Measurements from ENCODE around the gene OTOP2. TPM values are rescaled to one million over a fixed set of nuclear protein-coding genes. Genes with fewer than 3 reads are reported as not detected.

OTOP2 gene
- total and polyA plus RNA-seq, 5 donors from 2014 or later, result not detected

GRCh38 chr17:74919440-74920305 lies 4.4 kb upstream of the OTOP2 start:
- Mint-ChIP-seq H3K4me1 (peaks cover 0 to 16% (median 0%) of the 10 kb centered on the region in 4 donors), H3K27me3 (peaks cover 42% of the 10 kb centered on the region), H3K9me3 (peaks cover 0 to 1% (median 0%) of the 10 kb centered on the region in 7 donors), H3K36me3 (no peaks in the 10 kb centered on the region), H3K27ac (no peak overlapping the region), H3K4me3 (no peak overlapping the region)
- peaks cover 2% of the 10 kb centered on the region for H3K27me3 ChIP-seq (ENCODE audit: control insufficient read depth, insufficient read depth, low read length)
- H3K4me1 ChIP-seq (ENCODE audit: control insufficient read depth, insufficient read depth, low read length, poor library complexity, severe bottlenecking), result peaks cover 19% of the 10 kb centered on the region
- H3K36me3 ChIP-seq (ENCODE audit: control insufficient read depth, insufficient read depth, low read length), result no peaks in the 10 kb centered on the region
- no peak for ATAC-seq (ENCODE audit: low read depth in 2 of 2)
- H3K27ac ChIP-seq (ENCODE audit: insufficient read depth, low read length, poor library complexity, severe bottlenecking), result no peak overlapping the region
- no peaks in the 10 kb centered on the region for H3K9me3 ChIP-seq (ENCODE audit: control insufficient read depth in 2 of 2, low read length in 2 of 2)
- H3K4me3 ChIP-seq (ENCODE audit: low read depth, low read length), result no peak overlapping the region
- peak in 1 of 3 donors; percentile 14 for DNase-seq

GRCh38 chr17:74920306-74920620 lies 3.8 kb upstream of the OTOP2 start:
- no peaks in the 10 kb centered on the region for H3K36me3 Mint-ChIP-seq
- peaks cover 2% of the 10 kb centered on the region for H3K27me3 ChIP-seq (ENCODE audit: control insufficient read depth, insufficient read depth, low read length)
- H3K9me3 Mint-ChIP-seq, result peaks cover 0 to 1% (median 0%) of the 10 kb centered on the region in 7 donors
- peaks cover 0 to 22% (median 0%) of the 10 kb centered on the region in 4 donors for H3K4me1 Mint-ChIP-seq
- H3K27me3 Mint-ChIP-seq, result peaks cover 47% of the 10 kb centered on the region
- H3K4me3 ChIP-seq (ENCODE audit: low read depth, low read length), result no peak overlapping the region
- DNase-seq (no peak), ATAC-seq (ENCODE audit: low read depth in 2 of 2) (no peak)
- no peak overlapping the region for H3K4me3 Mint-ChIP-seq
- H3K27ac Mint-ChIP-seq, result no peak overlapping the region
- no peak overlapping the region for H3K27ac ChIP-seq (ENCODE audit: insufficient read depth, low read length, poor library complexity, severe bottlenecking)
- H3K9me3 ChIP-seq (ENCODE audit: control insufficient read depth in 2 of 2, low read length in 2 of 2), result no peaks in the 10 kb centered on the region
- H3K4me1 ChIP-seq (ENCODE audit: control insufficient read depth, insufficient read depth, low read length, poor library complexity, severe bottlenecking), result peaks cover 19% of the 10 kb centered on the region
- no peaks in the 10 kb centered on the region for H3K36me3 ChIP-seq (ENCODE audit: control insufficient read depth, insufficient read depth, low read length)

GRCh38 chr17:74920642-74921025 lies 3.4 kb upstream of the OTOP2 start:
- Histone ChIP-seq H3K36me3 (ENCODE audit: control insufficient read depth, insufficient read depth, low read length) (no peaks in the 10 kb centered on the region), H3K4me3 (ENCODE audit: low read depth, low read length) (no peak overlapping the region), H3K4me1 (ENCODE audit: control insufficient read depth, insufficient read depth, low read length, poor library complexity, severe bottlenecking) (peaks cover 19% of the 10 kb centered on the region), H3K9me3 (ENCODE audit: control insufficient read depth in 2 of 2, low read length in 2 of 2) (no peaks in the 10 kb centered on the region), H3K27me3 (ENCODE audit: control insufficient read depth, insufficient read depth, low read length) (peaks cover 3% of the 10 kb centered on the region), H3K27ac (ENCODE audit: insufficient read depth, low read length, poor library complexity, severe bottlenecking) (no peak overlapping the region)
- Mint-ChIP-seq H3K27me3 (peaks cover 51% of the 10 kb centered on the region), H3K27ac (no peak overlapping the region), H3K9me3 (peaks cover 0 to 1% (median 0%) of the 10 kb centered on the region in 7 donors), H3K4me1 (peaks cover 0 to 22% (median 0%) of the 10 kb centered on the region in 4 donors), H3K4me3 (peak overlapping the region in 1 of 4 donors; percentile 54), H3K36me3 (no peaks in the 10 kb centered on the region)
- ATAC-seq (ENCODE audit: low read depth in 2 of 2) (no peak), DNase-seq (no peak)

GRCh38 chr17:74921026-74921681 lies 2.9 kb upstream of the OTOP2 start:
- peaks cover 56% of the 10 kb centered on the region for H3K27me3 Mint-ChIP-seq
- Histone ChIP-seq H3K4me3 (ENCODE audit: low read depth, low read length) (no peak overlapping the region), H3K4me1 (ENCODE audit: control insufficient read depth, insufficient read depth, low read length, poor library complexity, severe bottlenecking) (peaks cover 19% of the 10 kb centered on the region), H3K27me3 (ENCODE audit: control insufficient read depth, insufficient read depth, low read length) (peaks cover 6% of the 10 kb centered on the region), H3K36me3 (ENCODE audit: control insufficient read depth, insufficient read depth, low read length) (no peaks in the 10 kb centered on the region), H3K27ac (ENCODE audit: insufficient read depth, low read length, poor library complexity, severe bottlenecking) (no peak overlapping the region), H3K9me3 (ENCODE audit: control insufficient read depth in 2 of 2, low read length in 2 of 2) (no peaks in the 10 kb centered on the region)
- no peak overlapping the region for H3K27ac Mint-ChIP-seq
- peak overlapping the region in 1 of 4 donors; percentile 54 for H3K4me3 Mint-ChIP-seq
- ATAC-seq (ENCODE audit: low read depth in 2 of 2) (no peak), DNase-seq (no peak)
- no peaks in the 10 kb centered on the region for H3K36me3 Mint-ChIP-seq
- peaks cover 0 to 1% (median 0%) of the 10 kb centered on the region in 7 donors for H3K9me3 Mint-ChIP-seq
- peaks cover 0 to 22% (median 0%) of the 10 kb centered on the region in 4 donors for H3K4me1 Mint-ChIP-seq

GRCh38 chr17:74921769-74922168 lies 2.3 kb upstream of the OTOP2 start:
- no peak overlapping the region for H3K4me3 ChIP-seq (ENCODE audit: low read depth, low read length)
- no peak overlapping the region for H3K27ac Mint-ChIP-seq
- H3K36me3 Mint-ChIP-seq, result no peaks in the 10 kb centered on the region
- H3K27me3 Mint-ChIP-seq, result peaks cover 62% of the 10 kb centered on the region
- peaks cover 6% of the 10 kb centered on the region for H3K27me3 ChIP-seq (ENCODE audit: control insufficient read depth, insufficient read depth, low read length)
- ATAC-seq (ENCODE audit: low read depth in 2 of 2) (no peak), DNase-seq (no peak)
- no peak overlapping the region for H3K27ac ChIP-seq (ENCODE audit: insufficient read depth, low read length, poor library complexity, severe bottlenecking)
- H3K4me1 Mint-ChIP-seq, result peaks cover 0 to 22% (median 0%) of the 10 kb centered on the region in 4 donors
- H3K36me3 ChIP-seq (ENCODE audit: control insufficient read depth, insufficient read depth, low read length), result no peaks in the 10 kb centered on the region
- no peaks in the 10 kb centered on the region for H3K9me3 ChIP-seq (ENCODE audit: control insufficient read depth in 2 of 2, low read length in 2 of 2)
- peaks cover 0 to 1% (median 0%) of the 10 kb centered on the region in 7 donors for H3K9me3 Mint-ChIP-seq
- H3K4me3 Mint-ChIP-seq, result no peak overlapping the region
- peaks cover 19% of the 10 kb centered on the region for H3K4me1 ChIP-seq (ENCODE audit: control insufficient read depth, insufficient read depth, low read length, poor library complexity, severe bottlenecking)

- Histone ChIP-seq H3K36me3 (ENCODE audit: control insufficient read depth, insufficient read depth, low read length) (no peaks in the 10 kb centered on the region), H3K4me3 (ENCODE audit: low read depth, low read length) (no peak overlapping the region), H3K27me3 (ENCODE audit: control insufficient read depth, insufficient read depth, low read length) (peaks cover 9% of the 10 kb centered on the region), H3K4me1 (ENCODE audit: control insufficient read depth, insufficient read depth, low read length, poor library complexity, severe bottlenecking) (peaks cover 19% of the 10 kb centered on the region), H3K27ac (ENCODE audit: insufficient read depth, low read length, poor library complexity, severe bottlenecking) (no peak overlapping the region), H3K9me3 (ENCODE audit: control insufficient read depth in 2 of 2, low read length in 2 of 2) (no peaks in the 10 kb centered on the region)
- peaks cover 0 to 1% (median 0%) of the 10 kb centered on the region in 7 donors for H3K9me3 Mint-ChIP-seq
- H3K36me3 Mint-ChIP-seq, result no peaks in the 10 kb centered on the region
- no peak for DNase-seq
- H3K27me3 Mint-ChIP-seq, result peaks cover 64% of the 10 kb centered on the region
- peak overlapping the region in 2 of 4 donors; percentile 54 to 67 for H3K4me3 Mint-ChIP-seq
- no peak for ATAC-seq (ENCODE audit: low read depth in 2 of 2)
- no peak overlapping the region for H3K27ac Mint-ChIP-seq
- H3K4me1 Mint-ChIP-seq, result peaks cover 0 to 22% (median 0%) of the 10 kb centered on the region in 4 donors
These were observed 1.9 kb upstream of the OTOP2 start for GRCh38 chr17:74922172-74922571.

GRCh38 chr17:74922694-74923537 lies 1.2 kb upstream of the OTOP2 start, which contains the start of gene USH1G:
Gene USH1G (minus strand): TSS chr17:74923255. CDS start chr17:74923073, 182 bp downstream.
- H3K27ac ChIP-seq (ENCODE audit: insufficient read depth, low read length, poor library complexity, severe bottlenecking), result no peak within 1 kb of the TSS
- DNase-seq, result no peak
- ATAC-seq (ENCODE audit: low read depth in 2 of 2), result peak; percentile 22 to 26
- peaks cover 19% of the 10 kb centered on the region for H3K4me1 ChIP-seq (ENCODE audit: control insufficient read depth, insufficient read depth, low read length, poor library complexity, severe bottlenecking)
- Mint-ChIP-seq H3K36me3 (no peaks in the 10 kb centered on the region), H3K4me3 (peak within 1 kb of the TSS in 3 of 4 donors; percentile 54 to 67 (median 58)), H3K9me3 (peaks cover 0 to 1% (median 0%) of the 10 kb centered on the region in 7 donors), H3K4me1 (peaks cover 0 to 22% (median 0%) of the 10 kb centered on the region in 4 donors), H3K27ac (no peak within 1 kb of the TSS), H3K27me3 (peaks cover 68% of the 10 kb centered on the region)
- no peaks in the 10 kb centered on the region for H3K36me3 ChIP-seq (ENCODE audit: control insufficient read depth, insufficient read depth, low read length)
- peaks cover 9% of the 10 kb centered on the region for H3K27me3 ChIP-seq (ENCODE audit: control insufficient read depth, insufficient read depth, low read length)
- no peak within 1 kb of the TSS for H3K4me3 ChIP-seq (ENCODE audit: low read depth, low read length)
- H3K9me3 ChIP-seq (ENCODE audit: control insufficient read depth in 2 of 2, low read length in 2 of 2), result no peaks in the 10 kb centered on the region

Data from CD4-positive, CD25-positive, alpha-beta regulatory T cell (primary cell).